Left ventricle myocardium inferior (tissue), 1 donor: ENCODE measurements around the gene MUC21. TPM values are rescaled to one million over a fixed set of nuclear protein-coding genes. Genes with fewer than 3 reads are reported as not detected.

Experiments used
- DNase-seq: peaks from one replicate; pipeline ENCODE4 v3.0.0-alpha.2; 2020
- H3K27ac ChIP-seq: fragments of 200-600 bp; replicated peaks from 2 replicates; pipeline ENCODE4 v1.8.0; 2021
- H3K27me3 ChIP-seq: fragments of 200-600 bp; 2 replicates; pipeline ENCODE4 v1.8.0; 2021; ENCODE audit warnings: low read depth
- H3K36me3 ChIP-seq: fragments of 200-600 bp; 2 replicates; pipeline ENCODE4 v1.8.0; 2021
- H3K4me1 ChIP-seq: fragments of 200-600 bp; 2 replicates; pipeline ENCODE4 v1.8.0; 2021
- H3K4me3 ChIP-seq: fragments of 200-600 bp; 2 replicates; pipeline ENCODE4 v1.8.0; 2021; ENCODE audit warnings: mild to moderate bottlenecking, moderate library complexity
- H3K9me3 ChIP-seq: fragments of 200-600 bp; replicated peaks from 2 replicates; pipeline ENCODE4 v1.8.0; 2021
- CTCF ChIP-seq: fragments of 200-600 bp; IDR thresholded peaks from 2 replicates; pipeline ENCODE4 v1.8.0; 2021; ENCODE audit warnings: antibody characterized with exemption, mild to moderate bottlenecking, borderline replicate concordance
- intact Hi-C: fragments of 100-400 bp; cut with micrococcal nuclease; formaldehyde crosslinking; loops from one replicate; pipeline ENCODE4 v1.11.0; 2022
- total RNA-seq: library from RNA; stranded (reverse); fragmentation: NEBNext Ultra II Directional; extraction: Animal tissue kit (Norgen Biotek cat#: 25700); gene quantifications from one replicate; pipeline ENCODE4 v1.2.1, GENCODE V29; 2021
- donor health status: DM: no; HTN: yes; CAD: no; lungs with severe emphysema.

Gene MUC21
- total RNA-seq, 1 donor from 2014 or later = not detected

GRCh38 chr6:30948811-30949210, 34.7 kb upstream of the MUC21 start:
- no peak for TF ChIP-seq CTCF
- Histone ChIP-seq H3K36me3 (no peaks in the 10 kb centered on the region), H3K9me3 (no peaks in the 10 kb centered on the region), H3K27me3 (no peaks in the 10 kb centered on the region), H3K4me1 (no peaks in the 10 kb centered on the region), H3K4me3 (no peak overlapping the region), H3K27ac (no peak overlapping the region)
- DNase-seq = no peak
- intact Hi-C loops = no loop called here

GRCh38 chr6:30951907-30952469, 31.5 kb upstream of the MUC21 start:
- H3K27me3 ChIP-seq = peaks cover 4% of the 10 kb centered on the region
- peaks cover 14% of the 10 kb centered on the region for H3K4me1 ChIP-seq
- intact Hi-C loops = no loop called here
- no peaks in the 10 kb centered on the region for H3K9me3 ChIP-seq
- TF ChIP-seq CTCF = no peak
- no peak for DNase-seq
- H3K27ac ChIP-seq = no peak overlapping the region
- no peaks in the 10 kb centered on the region for H3K36me3 ChIP-seq
- H3K4me3 ChIP-seq = no peak overlapping the region

GRCh38 chr6:30954631-30955366, 28.7 kb upstream of the MUC21 start:
- H3K27me3 ChIP-seq = peaks cover 18% of the 10 kb centered on the region
- TF ChIP-seq CTCF = no peak
- peak overlapping the region; percentile 67 for H3K4me3 ChIP-seq
- no peak for DNase-seq
- H3K27ac ChIP-seq = no peak overlapping the region
- intact Hi-C loops = no loop called here
- H3K4me1 ChIP-seq = peaks cover 14% of the 10 kb centered on the region
- no peaks in the 10 kb centered on the region for H3K9me3 ChIP-seq
- no peaks in the 10 kb centered on the region for H3K36me3 ChIP-seq

- TF ChIP-seq CTCF = no peak
- no peak overlapping the region for H3K27ac ChIP-seq
These were observed 28.0 kb upstream of the MUC21 start for GRCh38 chr6:30955367-30956042.

DNA sequence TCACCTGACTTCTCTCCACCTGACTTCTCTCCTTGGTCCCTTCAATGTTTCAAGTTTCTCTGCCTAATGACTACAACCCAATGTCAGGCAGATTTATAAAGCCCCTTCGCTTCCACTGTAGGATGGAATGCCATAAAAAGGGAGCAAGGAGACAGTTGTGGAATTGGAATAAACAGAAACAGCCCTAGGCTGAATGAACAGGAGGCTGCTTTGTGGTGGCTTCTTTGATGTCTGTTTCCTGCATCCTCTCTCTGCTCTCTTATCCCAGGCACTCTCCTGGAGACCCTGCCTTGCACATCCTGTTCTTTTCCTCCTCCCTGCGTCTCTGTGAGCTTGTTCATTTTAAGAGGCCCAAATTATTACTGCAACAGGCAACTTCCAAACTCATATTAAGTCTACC, 25.8 kb upstream of the MUC21 start:
- no peaks in the 10 kb centered on the region for H3K9me3 ChIP-seq
- DNase-seq = no peak
- peaks cover 14% of the 10 kb centered on the region for H3K4me1 ChIP-seq
- no peaks in the 10 kb centered on the region for H3K36me3 ChIP-seq
- no peak for TF ChIP-seq CTCF
- intact Hi-C loops = no loop called here
- peaks cover 21% of the 10 kb centered on the region for H3K27me3 ChIP-seq
- no peak overlapping the region for H3K4me3 ChIP-seq
- H3K27ac ChIP-seq = no peak overlapping the region

More at GRCh38 chr6:30955367-30956042, 28.0 kb upstream of the MUC21 start:
- H3K9me3 ChIP-seq = no peaks in the 10 kb centered on the region
- peak overlapping the region; percentile 67 for H3K4me3 ChIP-seq
- no peaks in the 10 kb centered on the region for H3K36me3 ChIP-seq
- H3K4me1 ChIP-seq = peaks cover 14% of the 10 kb centered on the region
- peaks cover 21% of the 10 kb centered on the region for H3K27me3 ChIP-seq
- DNase-seq = peak; percentile 65
- intact Hi-C loops = no loop called here
